Gastrocnemius medialis (tissue), 4 donors: ENCODE data around the gene PRKAG1. TPM values are rescaled to one million over a fixed set of nuclear protein-coding genes. Genes with fewer than 3 reads are reported as not detected.

Experiments
- ATAC-seq, 2 donors: fragments of 150-250 bp; one replicate each; pipeline ENCODE4 v1.9.1; 2016
- DNase-seq, 2 donors: peaks; one replicate each; pipeline ENCODE4 v3.0.0-alpha.2; 2019
- H3K27ac ChIP-seq, 4 donors: fragments of 200-600 bp; sonication (generic); 1 replicate in 1 of 4; 2 replicates in 3 of 4; pipeline ENCODE4 v1.5.1; 2016 to 2018; ENCODE audit warnings: mild to moderate bottlenecking in 2 of 4, moderate library complexity in 1 of 4
- H3K27me3 ChIP-seq, 3 donors: fragments of 200-600 bp; sonication (generic) in 2 of 3; 1 replicate in 1 of 3; 2 replicates in 2 of 3; pipeline versions ENCODE4 v1.5.1 to v1.6.0; 2016 to 2019; ENCODE audit warnings: mild to moderate bottlenecking in 1 of 3, moderate library complexity in 1 of 3
- H3K36me3 ChIP-seq, 2 donors: fragments of 200-600 bp; sonication (generic) in 1 of 2; one replicate each; pipeline ENCODE4 v1.5.1; 2017 to 2018
- H3K4me1 ChIP-seq, 2 donors: fragments of 200-600 bp; sonication (generic) in 1 of 2; one replicate each; pipeline ENCODE4 v1.5.1; 2016 to 2017; ENCODE audit warnings: mild to moderate bottlenecking in 2 of 2
- H3K4me3 ChIP-seq, 4 donors: fragments of 200-600 bp; sonication (generic) in 3 of 4; 1 replicate in 1 of 4; 2 replicates in 3 of 4; pipeline ENCODE4 v1.5.1; 2016 to 2019; ENCODE audit warnings: mild to moderate bottlenecking in 2 of 4
- H3K9me3 ChIP-seq, 3 donors: fragments of 200-600 bp; sonication (generic) in 2 of 3; 1 replicate in 1 of 3; 2 replicates in 2 of 3; pipeline ENCODE4 v1.5.1; 2016 to 2019
- POLR2A ChIP-seq, 2 donors: fragments of 450-650 bp; IDR thresholded peaks; one replicate each; pipeline ENCODE4 v1.6.1; 2017; ENCODE audit warnings: antibody characterized with exemption in 2 of 2, mild to moderate bottlenecking in 2 of 2, moderate library complexity in 2 of 2
- in situ Hi-C, 4 donors: fragments of 200-750 bp; cut with MboI; loops; one replicate each; pipeline versions ENCODE4 v1.15.0 to v1.8.0; 2017; ENCODE audit warnings: low sequenced_read_pairs in 4 of 4
- intact Hi-C: fragments of 100-400 bp; cut with DNase I; formaldehyde crosslinking; loops from one replicate; pipeline ENCODE4 v1.15.1; 2023; ENCODE audit warnings: low total_unique reads
- total RNA-seq, 4 donors: library from RNA; depleted of rRNA; stranded (reverse); fragments of >200 nt; gene quantifications; one replicate each; pipeline versions ENCODE4 v1.1.0 to v1.2.3, GENCODE V29; 2016
- TF ChIP-seq, protein P1 (sequence below), 5 experiments: fragments of 450-650 bp in 3 of 5; fragments of 200-600 bp in 2 of 5; sonication (generic) in 2 of 5; IDR thresholded peaks in 4 of 5; conservative IDR thresholded peaks in 1 of 5; 1 replicate in 4 of 5; 2 replicates in 1 of 5; pipeline ENCODE4 v1.5.1; 2016 to 2019; ENCODE audit warnings: antibody characterized with exemption in 5 of 5, mild to moderate bottlenecking in 3 of 5, moderate library complexity in 3 of 5

The PRKAG1 gene
- total RNA-seq, 4 donors from 2014 or later, result 67.4 to 97.7 (median 83.9) TPM

DNA sequence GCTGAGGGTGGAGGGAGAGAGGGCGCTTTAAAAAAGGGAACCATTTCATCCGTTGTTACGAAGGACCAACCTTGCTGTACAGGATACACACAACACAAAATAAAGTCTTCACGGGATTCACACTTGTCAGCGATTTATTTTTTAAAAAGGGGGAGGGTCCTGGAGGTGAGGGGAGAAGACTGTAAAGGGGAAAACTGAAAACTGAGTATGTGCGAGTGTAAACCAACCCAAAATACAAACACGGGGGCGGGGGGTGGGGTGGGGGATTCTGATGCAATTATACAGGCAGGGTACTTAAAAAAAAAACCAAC, 499 bp upstream of the PRKAG1 start:
- no peak for DNase-seq
- Histone ChIP-seq H3K27ac (peak overlapping the region; percentile 96 to 99 (median 98)), H3K9me3 (no peaks in the 10 kb centered on the region), H3K36me3 (peaks cover 0 to 31% of the 10 kb centered on the region in 2 donors), H3K4me3 (peak overlapping the region; percentile 79 to 98 (median 89)), H3K4me1 (peaks cover 32 to 37% of the 10 kb centered on the region in 2 donors), H3K27me3 (no peaks in the 10 kb centered on the region)
- in situ Hi-C loops (no loop called here), intact Hi-C loops (loop anchor here (1.0 to 5.0 kb wide), 2 partner anchors 37 to 302 kb away; partner anchors contain the start of gene CCNT1)
- ATAC-seq, result peak in 1 of 2 donors; percentile 11
- no peak for TF ChIP-seq POLR2A (IDR thresholded peaks at IDR 0.05)
- TF ChIP-seq, protein P1, sequence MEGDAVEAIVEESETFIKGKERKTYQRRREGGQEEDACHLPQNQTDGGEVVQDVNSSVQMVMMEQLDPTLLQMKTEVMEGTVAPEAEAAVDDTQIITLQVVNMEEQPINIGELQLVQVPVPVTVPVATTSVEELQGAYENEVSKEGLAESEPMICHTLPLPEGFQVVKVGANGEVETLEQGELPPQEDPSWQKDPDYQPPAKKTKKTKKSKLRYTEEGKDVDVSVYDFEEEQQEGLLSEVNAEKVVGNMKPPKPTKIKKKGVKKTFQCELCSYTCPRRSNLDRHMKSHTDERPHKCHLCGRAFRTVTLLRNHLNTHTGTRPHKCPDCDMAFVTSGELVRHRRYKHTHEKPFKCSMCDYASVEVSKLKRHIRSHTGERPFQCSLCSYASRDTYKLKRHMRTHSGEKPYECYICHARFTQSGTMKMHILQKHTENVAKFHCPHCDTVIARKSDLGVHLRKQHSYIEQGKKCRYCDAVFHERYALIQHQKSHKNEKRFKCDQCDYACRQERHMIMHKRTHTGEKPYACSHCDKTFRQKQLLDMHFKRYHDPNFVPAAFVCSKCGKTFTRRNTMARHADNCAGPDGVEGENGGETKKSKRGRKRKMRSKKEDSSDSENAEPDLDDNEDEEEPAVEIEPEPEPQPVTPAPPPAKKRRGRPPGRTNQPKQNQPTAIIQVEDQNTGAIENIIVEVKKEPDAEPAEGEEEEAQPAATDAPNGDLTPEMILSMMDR (IDR thresholded peaks at IDR 0.05 in 4 of 5, conservative IDR thresholded peaks at IDR 0.05 in 1 of 5), result no peak

DNA sequence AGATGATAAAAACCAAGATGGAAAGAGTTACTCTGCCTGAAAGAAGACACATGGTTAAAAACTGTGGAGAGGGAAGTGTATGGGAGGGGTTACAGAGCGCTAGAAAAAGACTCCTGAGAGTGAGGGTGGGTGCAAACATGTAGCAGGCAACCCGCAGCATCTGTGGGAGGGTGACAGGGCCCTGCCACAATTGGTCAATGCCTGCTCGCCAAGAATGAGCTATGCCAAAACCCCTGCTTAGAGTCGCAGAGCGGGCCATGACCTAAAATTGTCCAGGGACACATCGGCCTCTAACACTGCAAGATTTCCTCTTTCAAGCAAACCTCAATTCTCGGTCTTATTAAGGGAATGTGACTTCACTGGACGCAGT, 700 bp downstream of the PRKAG1 start:
- Histone ChIP-seq H3K36me3 (peaks cover 0 to 20% of the 10 kb centered on the region in 2 donors), H3K27me3 (no peaks in the 10 kb centered on the region), H3K27ac (peak overlapping the region; percentile 96 to 99 (median 98)), H3K4me1 (peaks cover 39 to 49% of the 10 kb centered on the region in 2 donors), H3K9me3 (no peaks in the 10 kb centered on the region), H3K4me3 (peak overlapping the region; percentile 79 to 98 (median 89))
- intact Hi-C loops (loop anchor here (1.0 to 5.0 kb wide), 2 partner anchors 92 to 301 kb away; partner anchors contain the start of genes CCNT1 and LMBR1L), in situ Hi-C loops (no loop called here)
- DNase-seq (peak in 1 of 2 donors; percentile 77), ATAC-seq (peak; percentile 28 to 32)
- TF ChIP-seq, protein P1 (IDR thresholded peaks at IDR 0.05 in 4 of 5, conservative IDR thresholded peaks at IDR 0.05 in 1 of 5), result peak in 1 of 5 experiments; percentile 8
- TF ChIP-seq POLR2A (IDR thresholded peaks at IDR 0.05), result peak in 1 of 2 donors; percentile 7

DNA sequence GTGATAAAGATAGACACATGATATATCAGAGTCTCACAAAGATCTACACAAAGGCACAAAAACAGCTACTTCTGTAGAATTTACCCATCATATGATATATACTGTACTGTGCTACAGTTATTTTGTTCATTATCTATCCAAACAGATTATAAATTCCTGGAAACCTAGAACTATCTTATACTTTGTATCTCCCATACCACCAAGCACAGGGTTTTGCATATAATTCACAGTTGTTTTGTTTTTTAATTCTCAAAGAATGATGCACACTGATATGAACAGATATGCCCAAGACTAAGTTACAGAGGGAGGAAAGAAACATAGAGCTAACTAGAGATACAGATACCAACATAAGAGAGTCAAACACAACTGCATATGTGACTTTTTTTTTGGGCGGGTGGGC, 3.4 kb downstream of the PRKAG1 start:
- H3K4me3 ChIP-seq, result no peak overlapping the region
- peaks cover 41 to 73% of the 10 kb centered on the region in 2 donors for H3K4me1 ChIP-seq
- in situ Hi-C loops, result no loop called here
- no peaks in the 10 kb centered on the region for H3K27me3 ChIP-seq
- no peaks in the 10 kb centered on the region for H3K9me3 ChIP-seq
- TF ChIP-seq, protein P1 (IDR thresholded peaks at IDR 0.05 in 4 of 5, conservative IDR thresholded peaks at IDR 0.05 in 1 of 5), result no peak
- no peak for TF ChIP-seq POLR2A (IDR thresholded peaks at IDR 0.05)
- H3K27ac ChIP-seq, result peak overlapping the region; percentile 75 to 99 (median 97)
- intact Hi-C loops, result loop anchor here (5.0 kb wide), 1 partner anchor 298 kb away; the partner anchor contains the start of gene CCNT1
- H3K36me3 ChIP-seq, result peaks cover 0 to 8% of the 10 kb centered on the region in 2 donors
- DNase-seq (no peak), ATAC-seq (no peak)

DNA sequence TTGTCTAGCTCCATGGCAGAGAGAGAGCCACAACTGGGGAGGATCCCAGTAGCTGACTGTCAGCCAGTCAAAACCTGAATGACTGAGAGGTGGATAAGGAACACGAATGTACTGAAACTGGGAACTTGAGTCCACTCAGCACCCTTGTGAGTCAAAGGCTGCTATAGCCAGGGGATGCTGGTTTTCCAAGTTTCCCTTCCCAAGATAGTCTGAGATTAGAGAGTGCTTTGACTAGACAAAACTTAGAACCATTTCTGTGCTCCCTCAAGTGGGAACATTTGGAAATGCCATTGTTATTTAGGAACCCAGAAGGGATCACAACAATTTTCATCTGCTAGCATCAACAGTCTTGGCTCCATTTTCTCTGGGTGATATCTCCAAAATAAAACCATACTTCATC, 4.0 kb downstream of the PRKAG1 start:
- peaks cover 0 to 8% of the 10 kb centered on the region in 2 donors for H3K36me3 ChIP-seq
- intact Hi-C loops (loop anchor here (1.0 to 5.0 kb wide), 2 partner anchors 15 to 342 kb away; partner anchors contain the start of gene DDN), in situ Hi-C loops (no loop called here)
- H3K27me3 ChIP-seq, result no peaks in the 10 kb centered on the region
- H3K27ac ChIP-seq, result peak overlapping the region; percentile 75 to 99 (median 97)
- H3K9me3 ChIP-seq, result no peaks in the 10 kb centered on the region
- ATAC-seq (peak; percentile 52 to 62), DNase-seq (peak; percentile 40 to 74)
- TF ChIP-seq, protein P1 (IDR thresholded peaks at IDR 0.05 in 4 of 5, conservative IDR thresholded peaks at IDR 0.05 in 1 of 5), result peak in 2 of 5 experiments; percentile 25 to 43
- TF ChIP-seq POLR2A (IDR thresholded peaks at IDR 0.05), result peak in 1 of 2 donors; percentile 41
- peaks cover 41 to 80% of the 10 kb centered on the region in 2 donors for H3K4me1 ChIP-seq
- H3K4me3 ChIP-seq, result no peak overlapping the region
